Prostate gland (tissue), 2 donors: ENCODE measurements around the gene ZNF189.

Source experiments
- POLR2A ChIP-seq: fragments of 450-650 bp; IDR thresholded peaks from one replicate; pipeline ENCODE4 v1.6.1; 2016; ENCODE audit warnings: antibody characterized with exemption, mild to moderate bottlenecking
- TF ChIP-seq, protein P1 (sequence below), 4 experiments: fragments of 200-600 bp in 2 of 4; fragments of 450-650 bp in 2 of 4; sonication (generic) in 2 of 4; IDR thresholded peaks; 1 replicate in 3 of 4; 2 replicates in 1 of 4; pipeline ENCODE4 v1.5.1; 2016 to 2019; ENCODE audit warnings: antibody characterized with exemption in 4 of 4, mild to moderate bottlenecking in 2 of 4, moderate library complexity in 2 of 4

DNA sequence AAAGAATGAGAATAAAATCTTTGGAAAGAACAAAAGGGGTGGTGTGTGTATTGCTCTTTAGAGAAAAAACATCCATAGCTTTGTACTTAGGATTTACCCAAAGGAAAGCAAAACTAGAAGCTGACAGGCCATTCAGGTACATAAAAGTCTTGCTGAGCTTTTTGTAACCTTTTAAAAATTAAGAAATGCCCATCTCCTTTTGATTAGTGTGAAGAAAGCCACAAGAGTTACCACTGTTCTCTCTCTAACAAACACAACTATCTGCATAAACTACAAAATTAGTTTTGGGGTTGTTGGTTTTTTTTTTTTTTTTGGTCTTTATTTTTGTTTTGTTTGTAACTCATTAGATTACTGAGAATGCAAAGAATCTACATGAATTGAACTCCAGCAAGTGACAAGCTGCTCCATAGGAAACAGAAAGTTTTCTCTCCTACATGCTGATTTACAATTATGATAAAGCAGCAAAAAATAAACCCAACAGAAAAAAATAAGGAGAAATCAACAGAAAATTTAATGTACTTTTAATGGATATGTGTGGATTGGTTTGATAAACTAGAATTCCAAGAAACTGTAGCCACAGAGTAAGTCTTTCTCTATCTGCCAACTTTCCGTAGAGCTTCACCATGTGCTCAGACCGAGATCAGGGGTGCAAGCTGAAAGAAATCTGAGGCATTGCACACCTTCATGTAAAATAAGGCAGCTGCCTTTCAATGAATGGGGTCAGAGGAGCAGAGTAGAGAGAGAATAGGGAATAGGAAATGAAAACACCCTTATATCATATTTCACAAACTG lies 26.1 kb upstream of the ZNF189 start:
- TF ChIP-seq, protein P1, sequence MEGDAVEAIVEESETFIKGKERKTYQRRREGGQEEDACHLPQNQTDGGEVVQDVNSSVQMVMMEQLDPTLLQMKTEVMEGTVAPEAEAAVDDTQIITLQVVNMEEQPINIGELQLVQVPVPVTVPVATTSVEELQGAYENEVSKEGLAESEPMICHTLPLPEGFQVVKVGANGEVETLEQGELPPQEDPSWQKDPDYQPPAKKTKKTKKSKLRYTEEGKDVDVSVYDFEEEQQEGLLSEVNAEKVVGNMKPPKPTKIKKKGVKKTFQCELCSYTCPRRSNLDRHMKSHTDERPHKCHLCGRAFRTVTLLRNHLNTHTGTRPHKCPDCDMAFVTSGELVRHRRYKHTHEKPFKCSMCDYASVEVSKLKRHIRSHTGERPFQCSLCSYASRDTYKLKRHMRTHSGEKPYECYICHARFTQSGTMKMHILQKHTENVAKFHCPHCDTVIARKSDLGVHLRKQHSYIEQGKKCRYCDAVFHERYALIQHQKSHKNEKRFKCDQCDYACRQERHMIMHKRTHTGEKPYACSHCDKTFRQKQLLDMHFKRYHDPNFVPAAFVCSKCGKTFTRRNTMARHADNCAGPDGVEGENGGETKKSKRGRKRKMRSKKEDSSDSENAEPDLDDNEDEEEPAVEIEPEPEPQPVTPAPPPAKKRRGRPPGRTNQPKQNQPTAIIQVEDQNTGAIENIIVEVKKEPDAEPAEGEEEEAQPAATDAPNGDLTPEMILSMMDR (IDR thresholded peaks at IDR 0.05) = no peak
- no peak for TF ChIP-seq POLR2A
